GM12878 (cell line): ENCODE results near the gene CCDC34. TPM values are rescaled to one million over a fixed set of nuclear protein-coding genes. Genes with fewer than 3 reads are reported as not detected.

Experiments
- ATAC-seq: fragments of 200-7000 bp; cut with Tn5 transposase; 3 replicates; pipeline ENCODE4 v1.9.1; 2020; ENCODE audit warnings: mild to moderate bottlenecking, moderate library complexity
- BruUV-seq: library from RNA; stranded (reverse); fragments of 400-500 nt; replicated peaks from 2 replicates; lab custom pipeline; 2021; lab: Mats Ljungman, UMichigan
- CTCF ChIA-PET: fragments of 300-600 bp; sonication (Branson Sonifier 250); formaldehyde crosslinking; extraction: SDS; loops from one replicate; lab custom pipeline; 2021; ENCODE audit warnings: inconsistent platforms; lab: Yijun Ruan, JAX
- POLR2A ChIA-PET: fragments of 350-600 bp; formaldehyde crosslinking; extraction: SDS; loops from one replicate; lab custom pipeline; 2021; ENCODE audit warnings: inconsistent platforms; lab: Charles Lee
- RAD21 ChIA-PET: fragments of 300-600 bp; sonication (Branson Sonifier 250); formaldehyde crosslinking; loops from one replicate; lab custom pipeline; 2023; ENCODE audit warnings: antibody characterized with exemption; ENCODE audit not compliant: unreplicated experiment; lab: Charles Lee
- SMC1A ChIA-PET: fragments of 300-600 bp; sonication (Branson Sonifier 250); formaldehyde crosslinking; loops from one replicate; lab custom pipeline; 2023; ENCODE audit not compliant: unreplicated experiment, uncharacterized antibody; lab: Charles Lee
- DNase-seq: peaks from one replicate; pipeline ENCODE4 v3.0.0-alpha.2; 2011; ENCODE audit warnings: low read depth, low spot score
- FAIRE-seq: peaks from 3 replicates; lab custom pipeline; 2011; peaks lifted over from hg19 to GRCh38; lab: Jason Lieb, UNC
- H2AFZ ChIP-seq: 2 replicates; pipeline ENCODE4 v1.6.0; 2011; ENCODE audit warnings: low read depth, low read length, control low read depth; ENCODE audit not compliant: control insufficient read depth
- H3K27ac ChIP-seq: 2 replicates; pipeline ENCODE4 v1.5.1; 2011; ENCODE audit warnings: control low read depth; ENCODE audit not compliant: control insufficient read depth, insufficient read depth
- H3K27me3 ChIP-seq, 2 experiments: replicated peaks in 1 of 2; 2 replicates each; pipeline versions ENCODE4 v1.6.0 to v1.6.1; 2011; ENCODE audit warnings: low read length in 1 of 2; ENCODE audit not compliant: control insufficient read depth in 2 of 2, insufficient read depth in 2 of 2
- H3K36me3 ChIP-seq, 2 experiments: 2 replicates each; pipeline ENCODE4 v1.5.1; 2011; ENCODE audit warnings: low read length in 1 of 2; ENCODE audit not compliant: control insufficient read depth in 2 of 2, insufficient read depth in 2 of 2
- H3K4me1 ChIP-seq: 2 replicates; pipeline ENCODE4 v1.6.1; 2011; ENCODE audit warnings: mild to moderate bottlenecking, low read length, moderate library complexity, mixed read lengths; ENCODE audit not compliant: control insufficient read depth, insufficient read depth
- H3K4me2 ChIP-seq: 2 replicates; pipeline ENCODE4 v1.6.0; 2011; ENCODE audit warnings: control low read depth; ENCODE audit not compliant: control insufficient read depth, insufficient read depth
- H3K4me3 ChIP-seq: fragments of 200-600 bp; sonication (generic); 2 replicates; pipeline ENCODE4 v1.5.1; 2016
- H3K79me2 ChIP-seq: 2 replicates; pipeline ENCODE4 v1.6.0; 2011; ENCODE audit warnings: low read length; ENCODE audit not compliant: control insufficient read depth, insufficient read depth
- H3K9ac ChIP-seq: 2 replicates; pipeline ENCODE4 v1.8.0; 2011; ENCODE audit warnings: low read length, control low read depth, mixed read lengths; ENCODE audit not compliant: control insufficient read depth, insufficient read depth
- H3K9me3 ChIP-seq: replicated peaks from 3 replicates; pipeline ENCODE4 v1.5.1; 2011; ENCODE audit warnings: mild to moderate bottlenecking, low read length; ENCODE audit not compliant: control insufficient read depth, insufficient read depth
- H4K20me1 ChIP-seq: 2 replicates; pipeline ENCODE4 v1.6.0; 2011; ENCODE audit not compliant: control insufficient read depth, insufficient read depth
- DPF2 ChIP-seq: fragments of 450-650 bp; IDR thresholded peaks from 2 replicates; pipeline ENCODE4 v1.6.1; 2017; ENCODE audit warnings: mild to moderate bottlenecking
- FOS ChIP-seq: IDR thresholded peaks from 3 replicates; pipeline ENCODE4 v1.6.1; 2011; ENCODE audit warnings: borderline replicate concordance; ENCODE audit not compliant: insufficient read length; ENCODE audit errors: extremely low read depth
- HDGF ChIP-seq: fragments of 450-650 bp; IDR thresholded peaks from 2 replicates; pipeline ENCODE4 v1.6.1; 2016; ENCODE audit warnings: antibody characterized with exemption
- MXI1 ChIP-seq: fragments of 150-350 bp; IDR thresholded peaks from 2 replicates; pipeline ENCODE4 v1.6.1; 2011; ENCODE audit warnings: low read depth, mild to moderate bottlenecking, inconsistent platforms, low read length, improper control_type of control experiment
- MYB ChIP-seq: fragments of 150-350 bp; IDR thresholded peaks from 2 replicates; pipeline ENCODE4 v1.6.1; 2014; ENCODE audit warnings: mild to moderate bottlenecking, low read depth, low read length, borderline replicate concordance
- SIN3A ChIP-seq: IDR thresholded peaks from 2 replicates; pipeline ENCODE4 v1.6.1; 2012; ENCODE audit warnings: low read depth, low read length, improper control_type of control experiment
- WRNIP1 ChIP-seq: IDR thresholded peaks from 2 replicates; pipeline ENCODE4 v1.6.1; 2011; ENCODE audit warnings: low read depth, low read length, improper control_type of control experiment, borderline replicate concordance
- WGBS: methylation state at CpG from one replicate; pipeline ENCODE4 v1.1.6; 2016; ENCODE audit warnings: low lambda C conversion rate; ENCODE audit not compliant: insufficient replicate concordance, insufficient coverage; ENCODE audit errors: missing lambda C conversion rate; 5-methylcytosine and 5-hydroxymethylcytosine counted together
- in situ Hi-C: fragments of 300-500 bp; cut with MboI; formaldehyde crosslinking; loops from 9 replicates; pipeline ENCODE4 v1.14.3; 2018; ENCODE audit warnings: mixed read lengths
- intact Hi-C: fragments of 100-400 bp; cut with micrococcal nuclease; formaldehyde crosslinking; loops from one replicate; pipeline ENCODE4 v1.14.2; 2022; ENCODE audit not compliant: unreplicated experiment
- polyA plus RNA-seq, 11 experiments: library from polyadenylated mRNA; depleted of rRNA in 4 of 11; unstranded in 6 of 11; stranded (reverse) in 5 of 11; fragments of >200 nt; fragmentation: Nextera tagmentation in 4 of 11; fragmentation: Illumina TruSeq in 1 of 11; extraction: Ambion mirVana in 4 of 11; extraction: Trizol in 1 of 11; gene quantifications; 1 replicate in 1 of 11; 2 replicates in 10 of 11; pipeline versions ENCODE4 v1.2.1 to v1.2.3, GENCODE V29; 2011 to 2016; ENCODE audit warnings: inconsistent platforms in 2 of 11, missing spikeins in 2 of 11, low read depth in 1 of 11
- total RNA-seq, 4 experiments: library from RNA; depleted of rRNA in 3 of 4; stranded (reverse); fragments of >200 nt in 3 of 4; fragmentation: Illumina TruSeq in 1 of 4; extraction: Trizol in 1 of 4; gene quantifications; 2 replicates each; pipeline versions ENCODE4 v1.2.1 to v1.2.3, GENCODE V29; 2013 to 2021

Gene CCDC34
- total and polyA plus RNA-seq, 10 of the 15 experiments (the other 5 are each of a cell fraction or from before 2014, with no cell fraction given) = 6.2 to 39.1 (median 14.6) TPM

DNA sequence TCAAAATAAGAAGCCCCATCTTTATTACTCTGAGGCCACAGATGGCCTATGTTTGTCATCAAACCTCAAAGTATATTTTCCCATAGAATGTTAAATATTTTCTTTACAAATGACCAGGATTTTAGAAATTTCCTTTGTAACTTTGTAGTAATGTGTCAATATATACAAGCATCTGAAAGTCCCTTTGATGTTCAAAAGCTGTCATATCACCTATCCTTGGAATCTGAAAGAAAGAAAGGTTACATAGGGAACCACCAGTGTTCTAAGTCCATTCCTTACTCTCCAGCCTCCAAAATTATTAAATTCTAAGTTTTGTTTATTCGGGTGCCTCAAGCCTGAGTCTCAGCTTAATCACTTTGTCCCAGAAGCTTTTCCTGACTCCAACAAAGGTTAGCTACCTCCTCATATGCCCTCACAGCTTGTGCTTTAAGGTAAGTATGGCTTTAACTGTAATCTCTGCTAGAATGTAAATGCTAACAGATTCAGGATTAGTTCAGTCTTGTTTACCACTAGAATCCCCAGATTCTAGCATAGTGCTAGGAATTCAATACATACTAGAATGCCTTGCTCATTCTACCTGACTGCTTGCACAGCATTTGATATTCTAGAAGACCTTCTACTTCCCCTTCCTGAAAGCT, 32.3 kb downstream of the CCDC34 start:
- FAIRE-seq = no peak
- intact Hi-C loops = no loop called here
- ATAC-seq = no peak
- BruUV-seq = no TSS peak
- no peaks in the 10 kb centered on the region for H3K9me3 ChIP-seq
- H3K4me1 ChIP-seq = no peaks in the 10 kb centered on the region
- CTCF ChIA-PET = interaction anchor here (1.1 kb wide), 1 partner anchor 33 kb away, joined by 4 read pairs; no protein-coding TSS in a partner anchor
- no peaks in the 10 kb centered on the region for H3K27me3 ChIP-seq
- H3K9ac ChIP-seq = no peak overlapping the region
- no peak for TF ChIP-seq SIN3A
- TF ChIP-seq WRNIP1 = no peak
- no peak for TF ChIP-seq MYB
- TF ChIP-seq HDGF = no peak
- no peak for TF ChIP-seq FOS
- TF ChIP-seq MXI1 = no peak
- no peak for TF ChIP-seq DPF2
- TF ChIP-seq, all 136 proteins: peak for 0
- ChIA-PET POLR2A (interaction anchor here (0.7 kb wide), 1 partner anchor 22 kb away, joined by 4 read pairs; no protein-coding TSS in a partner anchor), SMC1A (interaction anchor here (1.0 kb wide), 1 partner anchor 18 kb away, joined by 3 read pairs; no protein-coding TSS in a partner anchor), RAD21 (no interaction called here)
- WGBS = 100% methylated on average over 1 of the region's 1 CpG
- Histone ChIP-seq H3K36me3 (no peaks in the 10 kb centered on the region), H2AFZ (no peak overlapping the region), H3K4me3 (no peak overlapping the region), H4K20me1 (no peaks in the 10 kb centered on the region), H3K4me2 (no peak overlapping the region), H3K27ac (no peak overlapping the region), H3K79me2 (no peaks in the 10 kb centered on the region)
- DNase-seq = no peak
- in situ Hi-C loops = no loop called here
